GM12878 (cell line): ENCODE data around the gene ADAMTS19. TPM values are rescaled to one million over a fixed set of nuclear protein-coding genes. Genes with fewer than 3 reads are reported as not detected.

Source experiments
- ATAC-seq: fragments of 200-7000 bp; cut with Tn5 transposase; 3 replicates; pipeline ENCODE4 v1.9.1; 2020; ENCODE audit warnings: mild to moderate bottlenecking, moderate library complexity
- BruUV-seq: library from RNA; stranded (reverse); fragments of 400-500 nt; replicated peaks from 2 replicates; lab custom pipeline; 2021; lab: Mats Ljungman, UMichigan
- CTCF ChIA-PET: fragments of 300-600 bp; sonication (Branson Sonifier 250); formaldehyde crosslinking; extraction: SDS; loops from one replicate; lab custom pipeline; 2021; ENCODE audit warnings: inconsistent platforms; lab: Yijun Ruan, JAX
- POLR2A ChIA-PET: fragments of 350-600 bp; formaldehyde crosslinking; extraction: SDS; loops from one replicate; lab custom pipeline; 2021; ENCODE audit warnings: inconsistent platforms; lab: Charles Lee
- RAD21 ChIA-PET: fragments of 300-600 bp; sonication (Branson Sonifier 250); formaldehyde crosslinking; loops from one replicate; lab custom pipeline; 2023; ENCODE audit warnings: antibody characterized with exemption; ENCODE audit not compliant: unreplicated experiment; lab: Charles Lee
- SMC1A ChIA-PET: fragments of 300-600 bp; sonication (Branson Sonifier 250); formaldehyde crosslinking; loops from one replicate; lab custom pipeline; 2023; ENCODE audit not compliant: unreplicated experiment, uncharacterized antibody; lab: Charles Lee
- DNase-seq: peaks from one replicate; pipeline ENCODE4 v3.0.0-alpha.2; 2011; ENCODE audit warnings: low read depth, low spot score
- FAIRE-seq: peaks from 3 replicates; lab custom pipeline; 2011; peaks lifted over from hg19 to GRCh38; lab: Jason Lieb, UNC
- H2AFZ ChIP-seq: 2 replicates; pipeline ENCODE4 v1.6.0; 2011; ENCODE audit warnings: low read depth, low read length, control low read depth; ENCODE audit not compliant: control insufficient read depth
- H3K27ac ChIP-seq: 2 replicates; pipeline ENCODE4 v1.5.1; 2011; ENCODE audit warnings: control low read depth; ENCODE audit not compliant: control insufficient read depth, insufficient read depth
- H3K27me3 ChIP-seq, 2 experiments: replicated peaks in 1 of 2; 2 replicates each; pipeline versions ENCODE4 v1.6.0 to v1.6.1; 2011; ENCODE audit warnings: low read length in 1 of 2; ENCODE audit not compliant: control insufficient read depth in 2 of 2, insufficient read depth in 2 of 2
- H3K36me3 ChIP-seq, 2 experiments: 2 replicates each; pipeline ENCODE4 v1.5.1; 2011; ENCODE audit warnings: low read length in 1 of 2; ENCODE audit not compliant: control insufficient read depth in 2 of 2, insufficient read depth in 2 of 2
- H3K4me1 ChIP-seq: 2 replicates; pipeline ENCODE4 v1.6.1; 2011; ENCODE audit warnings: mild to moderate bottlenecking, low read length, moderate library complexity, mixed read lengths; ENCODE audit not compliant: control insufficient read depth, insufficient read depth
- H3K4me2 ChIP-seq: 2 replicates; pipeline ENCODE4 v1.6.0; 2011; ENCODE audit warnings: control low read depth; ENCODE audit not compliant: control insufficient read depth, insufficient read depth
- H3K4me3 ChIP-seq: fragments of 200-600 bp; sonication (generic); 2 replicates; pipeline ENCODE4 v1.5.1; 2016
- H3K79me2 ChIP-seq: 2 replicates; pipeline ENCODE4 v1.6.0; 2011; ENCODE audit warnings: low read length; ENCODE audit not compliant: control insufficient read depth, insufficient read depth
- H3K9ac ChIP-seq: 2 replicates; pipeline ENCODE4 v1.8.0; 2011; ENCODE audit warnings: low read length, control low read depth, mixed read lengths; ENCODE audit not compliant: control insufficient read depth, insufficient read depth
- H3K9me3 ChIP-seq: replicated peaks from 3 replicates; pipeline ENCODE4 v1.5.1; 2011; ENCODE audit warnings: mild to moderate bottlenecking, low read length; ENCODE audit not compliant: control insufficient read depth, insufficient read depth
- H4K20me1 ChIP-seq: 2 replicates; pipeline ENCODE4 v1.6.0; 2011; ENCODE audit not compliant: control insufficient read depth, insufficient read depth
- EED ChIP-seq: sonication (generic); IDR thresholded peaks from 2 replicates; pipeline ENCODE4 v1.6.1; 2016; ENCODE audit warnings: antibody characterized with exemption, low read depth
- EP300 ChIP-seq, 2 experiments: fragments of 150-350 bp in 1 of 2; IDR thresholded peaks; 2 replicates each; pipeline ENCODE4 v1.6.1; 2011 to 2012; ENCODE audit warnings: low read depth in 2 of 2, low read length in 2 of 2, borderline replicate concordance in 1 of 2, improper control_type of control experiment in 1 of 2, inconsistent platforms in 1 of 2; ENCODE audit not compliant: control insufficient read depth in 1 of 2
- EZH2 ChIP-seq: IDR thresholded peaks from 2 replicates; pipeline ENCODE4 v1.6.1; 2012; ENCODE audit warnings: low read depth, mild to moderate bottlenecking, control low read depth, inconsistent platforms, low read length, borderline replicate concordance; ENCODE audit not compliant: control insufficient read depth
- HDAC2 ChIP-seq: fragments of 200-600 bp; sonication (generic); IDR thresholded peaks from 2 replicates; pipeline ENCODE4 v1.6.1; 2017
- IKZF1 ChIP-seq: fragments of 450-650 bp; conservative IDR thresholded peaks from 2 replicates; pipeline ENCODE4 v1.6.1; 2017; ENCODE audit warnings: antibody characterized with exemption, mild to moderate bottlenecking
- JUND ChIP-seq: IDR thresholded peaks from 2 replicates; pipeline ENCODE4 v1.6.1; 2012; ENCODE audit warnings: low read depth, mild to moderate bottlenecking, low read length, improper control_type of control experiment, moderate library complexity
- KAT2A ChIP-seq: conservative IDR thresholded peaks from 2 replicates; pipeline ENCODE4 v1.6.1; 2011; ENCODE audit warnings: low read depth, low read length; ENCODE audit not compliant: control insufficient read depth
- MYB ChIP-seq: fragments of 150-350 bp; IDR thresholded peaks from 2 replicates; pipeline ENCODE4 v1.6.1; 2014; ENCODE audit warnings: mild to moderate bottlenecking, low read depth, low read length, borderline replicate concordance
- NR2C2 ChIP-seq: IDR thresholded peaks from 2 replicates; pipeline ENCODE4 v1.6.1; 2011; ENCODE audit warnings: borderline replicate concordance, low read depth; ENCODE audit not compliant: control insufficient read depth, insufficient read length
- NRF1 ChIP-seq: conservative IDR thresholded peaks from 2 replicates; pipeline ENCODE4 v1.6.1; 2011; ENCODE audit warnings: mild to moderate bottlenecking, low read depth, low read length, improper control_type of control experiment
- TCF12 ChIP-seq: IDR thresholded peaks from 2 replicates; pipeline ENCODE4 v1.6.1; 2011; ENCODE audit warnings: low read depth, mild to moderate bottlenecking, low read length
- ZNF207 ChIP-seq: fragments of 450-650 bp; IDR thresholded peaks from 2 replicates; pipeline ENCODE4 v1.6.1; 2014; ENCODE audit warnings: antibody characterized with exemption, mild to moderate bottlenecking, borderline replicate concordance
- WGBS: methylation state at CpG from one replicate; pipeline ENCODE4 v1.1.6; 2016; ENCODE audit warnings: low lambda C conversion rate; ENCODE audit not compliant: insufficient replicate concordance, insufficient coverage; ENCODE audit errors: missing lambda C conversion rate; 5-methylcytosine and 5-hydroxymethylcytosine counted together
- in situ Hi-C: fragments of 300-500 bp; cut with MboI; formaldehyde crosslinking; loops from 9 replicates; pipeline ENCODE4 v1.14.3; 2018; ENCODE audit warnings: mixed read lengths
- intact Hi-C: fragments of 100-400 bp; cut with micrococcal nuclease; formaldehyde crosslinking; loops from one replicate; pipeline ENCODE4 v1.14.2; 2022; ENCODE audit not compliant: unreplicated experiment
- polyA plus RNA-seq, 11 experiments: library from polyadenylated mRNA; depleted of rRNA in 4 of 11; unstranded in 6 of 11; stranded (reverse) in 5 of 11; fragments of >200 nt; fragmentation: Nextera tagmentation in 4 of 11; fragmentation: Illumina TruSeq in 1 of 11; extraction: Ambion mirVana in 4 of 11; extraction: Trizol in 1 of 11; gene quantifications; 1 replicate in 1 of 11; 2 replicates in 10 of 11; pipeline versions ENCODE4 v1.2.1 to v1.2.3, GENCODE V29; 2011 to 2016; ENCODE audit warnings: inconsistent platforms in 2 of 11, missing spikeins in 2 of 11, low read depth in 1 of 11
- total RNA-seq, 4 experiments: library from RNA; depleted of rRNA in 3 of 4; stranded (reverse); fragments of >200 nt in 3 of 4; fragmentation: Illumina TruSeq in 1 of 4; extraction: Trizol in 1 of 4; gene quantifications; 2 replicates each; pipeline versions ENCODE4 v1.2.1 to v1.2.3, GENCODE V29; 2013 to 2021
- TF ChIP-seq, protein P1 (sequence below): fragments of 450-650 bp; IDR thresholded peaks from 2 replicates; pipeline ENCODE4 v1.6.1; 2018; ENCODE audit warnings: borderline replicate concordance, mild to moderate bottlenecking; ENCODE audit not compliant: partially characterized antibody
- TF ChIP-seq, protein P2 (sequence below): fragments of 150-350 bp; IDR thresholded peaks from 2 replicates; pipeline ENCODE4 v1.6.1; 2014; ENCODE audit warnings: mild to moderate bottlenecking, low read depth, low read length
- TF ChIP-seq, protein P3 (sequence below): fragments of 450-650 bp; formaldehyde crosslinking; IDR thresholded peaks from 2 replicates; pipeline ENCODE4 v1.4.0; 2022; ENCODE audit warnings: mild to moderate bottlenecking, moderate library complexity
- TF ChIP-seq, protein P4 (sequence below): fragments of 450-650 bp; IDR thresholded peaks from 2 replicates; pipeline ENCODE4 v1.6.1; 2017; ENCODE audit warnings: borderline replicate concordance

ADAMTS19 gene
- total and polyA plus RNA-seq, 10 of the 15 experiments (the other 5 are each of a cell fraction or from before 2014, with no cell fraction given) = not detected

DNA sequence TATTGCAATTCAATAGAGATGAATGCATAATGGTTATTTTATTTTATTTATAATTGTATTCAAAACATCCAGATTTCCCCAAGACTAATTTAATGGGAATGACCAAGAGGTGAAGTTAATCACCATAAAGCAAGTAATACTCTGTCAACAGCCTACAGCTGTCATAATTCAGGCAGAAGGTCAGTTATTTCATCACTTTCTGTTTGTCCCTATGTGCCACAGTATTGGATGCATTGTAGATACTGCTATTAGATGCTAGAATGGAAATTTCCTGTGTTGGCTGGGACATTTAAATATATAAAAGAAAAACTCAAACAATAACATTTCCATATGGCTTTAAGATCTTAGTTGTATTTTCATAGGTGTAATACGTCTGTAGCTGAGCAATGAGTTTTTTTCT lies 231.1 kb downstream of the ADAMTS19 start:
- no peak for ATAC-seq
- POLR2A ChIA-PET = no interaction called here
- in situ Hi-C loops (no loop called here), intact Hi-C loops (no loop called here)
- no TSS peak for BruUV-seq
- 0% methylated on average over 1 of the region's 1 CpG for WGBS
- no peaks in the 10 kb centered on the region for H3K9me3 ChIP-seq
- no peak overlapping the region for H2AFZ ChIP-seq
- FAIRE-seq = no peak
- DNase-seq = no peak
- CTCF ChIA-PET = interaction anchor here (1.0 kb wide), 1 partner anchor 26 kb away, joined by 3 read pairs; no protein-coding TSS in a partner anchor
- no peak overlapping the region for H3K4me2 ChIP-seq
- no peaks in the 10 kb centered on the region for H3K79me2 ChIP-seq
- no peaks in the 10 kb centered on the region for H3K4me1 ChIP-seq
- SMC1A ChIA-PET = no interaction called here
- H3K9ac ChIP-seq = no peak overlapping the region
- no peaks in the 10 kb centered on the region for H3K36me3 ChIP-seq
- no peak overlapping the region for H3K4me3 ChIP-seq
- H3K27me3 ChIP-seq = no peaks in the 10 kb centered on the region
- no peak overlapping the region for H3K27ac ChIP-seq
- RAD21 ChIA-PET = no interaction called here
- no peaks in the 10 kb centered on the region for H4K20me1 ChIP-seq
- TF ChIP-seq NRF1 (no peak), EP300 (IDR thresholded peaks at IDR 0.05; ENCODE audit: borderline replicate concordance in 1 of 2, control insufficient read depth in 1 of 2, low read depth in 2 of 2, low read length in 2 of 2) (no peak), EED (no peak), TCF12 (no peak), KAT2A (no peak), HDAC2 (no peak), ZNF207 (no peak), EZH2 (no peak), NR2C2 (no peak), IKZF1 (no peak), MYB (no peak), JUND (no peak)
- TF ChIP-seq, protein P1, sequence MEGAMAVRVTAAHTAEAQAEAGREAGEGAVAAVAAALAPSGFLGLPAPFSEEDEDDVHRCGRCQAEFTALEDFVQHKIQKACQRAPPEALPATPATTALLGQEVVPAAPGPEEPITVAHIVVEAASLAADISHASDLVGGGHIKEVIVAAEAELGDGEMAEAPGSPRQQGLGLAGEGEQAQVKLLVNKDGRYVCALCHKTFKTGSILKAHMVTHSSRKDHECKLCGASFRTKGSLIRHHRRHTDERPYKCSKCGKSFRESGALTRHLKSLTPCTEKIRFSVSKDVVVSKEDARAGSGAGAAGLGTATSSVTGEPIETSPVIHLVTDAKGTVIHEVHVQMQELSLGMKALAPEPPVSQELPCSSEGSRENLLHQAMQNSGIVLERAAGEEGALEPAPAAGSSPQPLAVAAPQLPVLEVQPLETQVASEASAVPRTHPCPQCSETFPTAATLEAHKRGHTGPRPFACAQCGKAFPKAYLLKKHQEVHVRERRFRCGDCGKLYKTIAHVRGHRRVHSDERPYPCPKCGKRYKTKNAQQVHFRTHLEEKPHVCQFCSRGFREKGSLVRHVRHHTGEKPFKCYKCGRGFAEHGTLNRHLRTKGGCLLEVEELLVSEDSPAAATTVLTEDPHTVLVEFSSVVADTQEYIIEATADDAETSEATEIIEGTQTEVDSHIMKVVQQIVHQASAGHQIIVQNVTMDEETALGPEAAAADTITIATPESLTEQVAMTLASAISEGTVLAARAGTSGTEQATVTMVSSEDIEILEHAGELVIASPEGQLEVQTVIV = no peak
- TF ChIP-seq, protein P2, sequence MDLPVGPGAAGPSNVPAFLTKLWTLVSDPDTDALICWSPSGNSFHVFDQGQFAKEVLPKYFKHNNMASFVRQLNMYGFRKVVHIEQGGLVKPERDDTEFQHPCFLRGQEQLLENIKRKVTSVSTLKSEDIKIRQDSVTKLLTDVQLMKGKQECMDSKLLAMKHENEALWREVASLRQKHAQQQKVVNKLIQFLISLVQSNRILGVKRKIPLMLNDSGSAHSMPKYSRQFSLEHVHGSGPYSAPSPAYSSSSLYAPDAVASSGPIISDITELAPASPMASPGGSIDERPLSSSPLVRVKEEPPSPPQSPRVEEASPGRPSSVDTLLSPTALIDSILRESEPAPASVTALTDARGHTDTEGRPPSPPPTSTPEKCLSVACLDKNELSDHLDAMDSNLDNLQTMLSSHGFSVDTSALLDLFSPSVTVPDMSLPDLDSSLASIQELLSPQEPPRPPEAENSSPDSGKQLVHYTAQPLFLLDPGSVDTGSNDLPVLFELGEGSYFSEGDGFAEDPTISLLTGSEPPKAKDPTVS = no peak
- TF ChIP-seq, protein P3, sequence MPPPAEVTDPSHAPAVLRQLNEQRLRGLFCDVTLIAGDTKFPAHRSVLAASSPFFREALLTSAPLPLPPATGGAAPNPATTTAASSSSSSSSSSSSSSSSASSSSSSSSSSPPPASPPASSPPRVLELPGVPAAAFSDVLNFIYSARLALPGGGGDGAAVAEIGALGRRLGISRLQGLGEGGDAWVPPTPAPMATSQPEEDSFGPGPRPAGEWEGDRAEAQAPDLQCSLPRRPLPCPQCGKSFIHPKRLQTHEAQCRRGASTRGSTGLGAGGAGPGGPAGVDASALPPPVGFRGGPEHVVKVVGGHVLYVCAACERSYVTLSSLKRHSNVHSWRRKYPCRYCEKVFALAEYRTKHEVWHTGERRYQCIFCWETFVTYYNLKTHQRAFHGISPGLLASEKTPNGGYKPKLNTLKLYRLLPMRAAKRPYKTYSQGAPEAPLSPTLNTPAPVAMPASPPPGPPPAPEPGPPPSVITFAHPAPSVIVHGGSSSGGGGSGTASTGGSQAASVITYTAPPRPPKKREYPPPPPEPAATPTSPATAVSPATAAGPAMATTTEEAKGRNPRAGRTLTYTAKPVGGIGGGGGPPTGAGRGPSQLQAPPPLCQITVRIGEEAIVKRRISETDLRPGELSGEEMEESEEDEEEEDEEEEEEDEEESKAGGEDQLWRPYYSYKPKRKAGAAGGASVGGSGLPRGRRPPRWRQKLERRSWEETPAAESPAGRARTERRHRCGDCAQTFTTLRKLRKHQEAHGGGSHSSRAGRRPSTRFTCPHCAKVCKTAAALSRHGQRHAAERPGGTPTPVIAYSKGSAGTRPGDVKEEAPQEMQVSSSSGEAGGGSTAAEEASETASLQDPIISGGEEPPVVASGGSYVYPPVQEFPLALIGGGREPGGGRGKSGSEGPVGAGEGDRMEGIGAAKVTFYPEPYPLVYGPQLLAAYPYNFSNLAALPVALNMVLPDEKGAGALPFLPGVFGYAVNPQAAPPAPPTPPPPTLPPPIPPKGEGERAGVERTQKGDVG = no peak
- TF ChIP-seq, protein P4, sequence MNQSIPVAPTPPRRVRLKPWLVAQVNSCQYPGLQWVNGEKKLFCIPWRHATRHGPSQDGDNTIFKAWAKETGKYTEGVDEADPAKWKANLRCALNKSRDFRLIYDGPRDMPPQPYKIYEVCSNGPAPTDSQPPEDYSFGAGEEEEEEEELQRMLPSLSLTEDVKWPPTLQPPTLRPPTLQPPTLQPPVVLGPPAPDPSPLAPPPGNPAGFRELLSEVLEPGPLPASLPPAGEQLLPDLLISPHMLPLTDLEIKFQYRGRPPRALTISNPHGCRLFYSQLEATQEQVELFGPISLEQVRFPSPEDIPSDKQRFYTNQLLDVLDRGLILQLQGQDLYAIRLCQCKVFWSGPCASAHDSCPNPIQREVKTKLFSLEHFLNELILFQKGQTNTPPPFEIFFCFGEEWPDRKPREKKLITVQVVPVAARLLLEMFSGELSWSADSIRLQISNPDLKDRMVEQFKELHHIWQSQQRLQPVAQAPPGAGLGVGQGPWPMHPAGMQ = no peak
